Stimulated activated CD4-positive, alpha-beta T cell treated with anti-CD3 and anti-CD28 coated beads, Interleukin-4, amount 100 ng/mL, for 24 hours (primary cell): ENCODE measurements around the gene DCAF15.

ENCODE experiments used
- DNase-seq: peaks from one replicate; pipeline ENCODE4 v3.0.0-alpha.2; 2020

Gene DCAF15

DNA sequence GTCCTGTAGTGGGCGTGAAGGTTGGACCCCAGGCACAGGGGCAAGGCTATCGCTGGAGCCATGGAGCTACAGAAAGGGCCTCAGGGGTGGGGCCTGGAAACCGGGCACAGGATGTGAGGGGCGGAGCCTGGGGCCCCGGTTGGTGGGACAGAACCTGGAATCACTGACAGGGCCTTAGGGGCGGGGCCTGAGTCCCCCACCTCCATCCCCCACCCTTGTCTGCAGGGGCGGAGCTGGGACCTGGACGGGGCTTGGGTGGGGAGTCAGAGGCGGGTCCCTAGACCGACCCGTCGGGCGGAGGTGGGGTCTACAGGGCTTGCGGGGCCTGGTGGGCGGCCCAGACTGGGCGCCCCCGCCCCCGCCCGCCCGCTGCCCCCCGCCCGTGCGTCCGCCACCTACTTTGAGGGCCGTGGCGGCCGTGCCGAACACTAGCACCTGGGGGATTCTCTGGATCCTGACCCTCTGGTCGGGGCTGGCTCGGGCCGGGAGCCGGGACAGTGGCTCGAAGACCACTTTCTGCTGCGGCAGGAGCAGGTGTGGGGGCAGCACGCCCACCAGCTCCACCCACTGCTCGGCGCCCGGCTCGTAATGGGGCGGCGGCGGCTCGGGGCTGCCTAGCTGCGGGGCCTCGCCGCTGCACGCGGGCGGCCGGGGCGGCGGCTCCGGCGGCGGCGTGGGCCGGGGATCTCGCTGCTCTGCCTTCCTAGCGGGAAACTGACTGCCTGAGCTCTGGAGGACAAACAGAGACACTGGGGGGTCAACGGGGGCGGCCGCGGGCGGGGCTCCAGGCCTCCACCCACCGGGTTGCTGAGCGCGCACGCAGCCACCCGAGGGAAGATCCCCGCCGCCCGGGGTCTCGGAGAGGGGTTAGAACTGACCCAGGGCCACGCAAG lies 26.3 kb downstream of the DCAF15 start:
- DNase-seq = no peak

DNA sequence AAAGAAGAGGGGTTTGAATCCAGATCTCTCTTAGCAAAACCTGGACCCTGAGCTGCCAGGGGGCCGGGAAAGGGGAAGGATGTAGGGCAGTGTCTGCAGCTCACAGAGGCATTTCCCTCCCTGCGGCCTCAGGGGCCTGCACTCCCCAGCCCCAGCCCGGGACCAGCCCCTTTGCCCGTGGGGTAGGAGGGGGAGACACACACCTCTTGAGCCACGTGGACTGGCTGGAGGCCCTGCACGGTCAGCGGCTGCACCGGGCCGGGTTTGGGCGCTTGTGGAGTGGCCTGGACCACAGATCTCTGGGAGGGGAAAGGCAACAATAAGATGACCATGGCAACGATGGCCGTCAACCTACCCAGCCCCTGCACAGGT lies 26.9 kb downstream of the DCAF15 start:
- no peak for DNase-seq

DNA sequence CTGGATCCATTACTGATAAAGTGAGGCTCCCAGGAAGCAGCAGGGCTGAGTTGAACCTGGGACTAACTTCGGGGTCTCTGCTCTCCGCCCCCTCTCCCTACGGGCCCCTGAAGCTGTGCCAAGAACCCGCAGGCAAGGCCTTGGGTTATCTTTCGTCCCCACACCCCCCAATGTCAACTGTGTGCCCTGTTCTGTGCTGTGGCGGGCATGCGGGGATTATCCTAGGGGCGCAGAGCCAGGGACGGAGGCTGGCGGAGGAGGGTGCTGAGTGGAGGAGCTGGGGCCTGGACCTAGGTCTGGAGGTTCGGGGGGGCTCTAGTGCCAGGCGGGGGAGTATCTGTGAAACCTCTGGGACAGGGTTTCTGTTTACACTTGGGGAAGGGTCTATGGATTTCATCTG lies 27.4 kb downstream of the DCAF15 start:
- DNase-seq = no peak

DNA sequence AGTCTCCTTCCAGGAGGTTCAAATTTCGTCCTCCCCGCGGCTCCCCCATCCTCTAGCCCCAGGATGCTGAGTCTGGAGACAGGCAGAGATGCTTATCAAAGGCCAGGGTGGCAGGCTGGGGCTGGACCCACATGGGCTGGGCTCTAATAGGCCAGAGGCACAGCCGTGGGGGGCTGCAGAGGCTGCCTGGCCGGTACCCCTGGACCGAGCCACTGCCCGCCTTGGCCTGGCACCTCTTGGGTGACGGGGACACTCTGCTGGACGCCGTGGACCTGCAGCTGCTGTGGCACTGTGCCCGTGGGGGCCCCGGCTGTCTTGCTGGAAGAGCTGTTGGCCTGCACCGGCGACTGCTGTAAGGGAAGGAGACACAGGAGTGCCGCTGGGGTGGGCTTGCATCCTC lies 28.0 kb downstream of the DCAF15 start:
- DNase-seq = no peak

DNA sequence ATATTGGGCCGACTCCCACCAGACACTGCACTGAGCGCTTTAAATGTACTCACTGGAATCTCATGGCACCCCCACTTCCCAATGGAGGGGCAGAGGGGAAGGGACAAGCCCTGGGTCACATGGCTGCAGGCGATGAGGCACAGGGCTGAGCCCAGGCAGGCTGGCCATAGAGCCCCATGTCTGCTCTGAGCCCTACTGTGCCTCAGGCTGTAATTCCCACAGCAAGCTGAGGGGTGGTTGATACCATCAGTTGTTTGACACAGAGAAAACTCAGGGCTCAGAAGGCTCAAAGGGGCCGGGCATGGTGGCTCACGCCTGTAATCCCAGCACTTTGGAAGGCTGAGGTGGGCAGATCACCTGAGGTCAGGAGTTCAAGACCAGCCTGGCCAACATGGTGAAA lies 28.7 kb downstream of the DCAF15 start:
- no peak for DNase-seq

DNA sequence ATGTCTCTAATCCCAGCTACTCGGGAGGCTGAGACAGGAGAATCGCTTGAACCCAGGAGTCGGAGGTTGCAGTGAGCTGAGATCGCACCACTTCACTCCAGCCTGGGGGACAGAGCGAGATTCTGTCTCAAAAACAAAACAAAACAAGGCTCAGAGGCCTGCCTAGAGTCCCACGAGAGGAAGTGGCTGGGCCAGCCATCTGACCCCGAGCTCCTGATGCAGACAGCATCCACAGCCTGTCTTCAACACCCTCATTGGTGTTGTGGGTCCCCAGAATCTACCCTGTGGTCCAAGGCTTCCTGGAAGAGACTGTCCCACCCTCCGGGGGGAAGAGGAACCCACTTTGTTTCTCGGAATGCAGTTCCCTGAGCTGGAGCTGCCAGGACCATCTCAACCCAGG lies 29.2 kb downstream of the DCAF15 start:
- no peak for DNase-seq

DNA sequence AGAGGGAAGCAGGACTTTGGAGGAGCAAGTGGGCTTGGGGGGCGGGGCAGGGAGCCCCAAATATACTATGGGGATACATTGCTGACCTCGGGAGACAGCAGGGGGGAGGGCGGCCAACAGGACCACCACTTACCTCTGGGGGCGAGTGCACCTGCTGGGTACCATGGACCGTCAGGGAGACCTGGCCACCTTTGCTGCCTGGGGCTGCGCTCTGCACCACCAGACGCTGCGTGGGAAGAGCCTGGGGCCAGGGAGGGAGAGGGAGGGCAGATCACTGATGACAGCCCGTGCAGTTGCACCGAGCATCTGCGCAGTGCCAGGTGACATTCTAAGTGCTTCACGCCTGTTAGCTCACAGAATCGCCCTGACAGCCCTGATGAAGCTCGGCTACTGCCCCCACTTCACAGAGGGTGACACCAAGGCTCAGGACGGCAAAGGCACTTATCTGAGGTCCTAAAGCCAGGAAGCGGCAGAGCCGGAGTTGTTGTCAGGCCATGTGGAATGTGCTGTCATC lies 29.7 kb downstream of the DCAF15 start:
- no peak for DNase-seq

DNA sequence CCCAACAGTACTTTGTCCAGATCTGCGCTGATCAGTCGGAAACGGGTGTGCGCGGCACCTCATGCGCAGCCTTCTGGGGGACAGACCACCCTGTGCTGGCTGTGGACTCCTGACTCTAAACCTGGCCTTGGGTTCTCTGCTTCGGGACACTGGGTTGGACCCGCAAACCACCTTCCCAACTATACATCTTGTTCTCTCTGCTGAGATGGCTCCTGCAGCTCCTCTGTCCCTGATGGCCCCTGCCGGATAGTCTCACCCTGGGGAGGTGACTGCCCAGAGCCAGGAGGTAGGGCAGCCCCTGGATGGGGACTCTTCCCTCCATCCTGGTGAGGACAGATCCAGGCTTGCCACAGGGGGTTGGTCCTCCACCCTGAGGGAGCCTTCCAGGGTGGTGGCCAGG lies 30.5 kb downstream of the DCAF15 start:
- no peak for DNase-seq

DNA sequence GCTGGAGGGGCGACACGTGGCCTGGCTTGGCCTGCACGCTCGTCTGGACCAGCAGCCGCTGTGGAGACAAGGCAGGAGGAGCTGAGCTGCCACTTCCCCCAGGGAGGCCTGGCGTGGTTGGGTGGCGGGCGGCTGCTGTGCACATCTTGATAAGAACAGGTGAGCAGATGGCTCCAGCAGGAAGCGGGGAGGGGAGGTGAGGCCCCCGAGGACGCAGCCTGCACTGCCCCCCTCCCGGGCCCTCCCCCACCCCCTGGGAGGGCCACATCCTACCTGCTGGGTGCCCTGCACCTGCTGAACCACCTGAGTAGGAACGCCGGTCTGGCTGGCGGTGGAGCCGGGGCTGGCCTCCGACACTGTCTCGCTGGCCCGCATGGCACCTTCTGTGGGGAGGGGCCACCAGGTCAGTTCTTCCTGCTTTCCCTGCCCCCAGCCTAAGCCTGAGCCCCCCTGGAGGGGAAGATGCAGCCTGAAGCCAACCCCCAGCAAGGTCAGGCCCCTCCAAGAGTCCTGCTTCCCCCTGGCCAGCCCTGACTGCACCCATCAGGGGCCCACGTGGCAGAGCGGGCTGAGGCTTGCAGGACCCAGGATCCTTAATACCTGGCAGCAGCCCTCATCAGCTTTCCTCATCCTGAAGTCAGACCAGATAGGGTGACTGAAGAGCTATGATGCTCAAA lies 31.0 kb downstream of the DCAF15 start:
- DNase-seq = no peak

DNA sequence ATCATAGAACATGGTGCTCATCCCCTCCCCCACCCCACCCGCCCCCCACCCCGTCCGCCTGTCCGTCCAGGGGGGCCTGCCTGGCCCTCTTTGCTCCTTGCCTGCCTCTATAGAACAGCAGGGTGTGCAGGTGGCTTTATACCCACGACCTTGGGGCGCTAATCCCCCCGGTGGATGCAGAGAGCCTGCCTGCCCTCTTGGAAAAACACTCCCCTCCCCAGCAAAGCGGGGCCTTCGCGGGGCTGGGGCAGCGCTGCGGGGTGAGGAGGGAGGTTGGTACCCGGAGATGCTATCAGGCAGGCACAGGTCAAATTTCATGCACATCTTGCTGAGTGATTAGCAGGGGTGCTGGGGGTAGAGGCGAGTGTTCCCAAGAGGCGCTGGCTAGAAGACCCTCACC lies 31.9 kb downstream of the DCAF15 start:
- no peak for DNase-seq

DNA sequence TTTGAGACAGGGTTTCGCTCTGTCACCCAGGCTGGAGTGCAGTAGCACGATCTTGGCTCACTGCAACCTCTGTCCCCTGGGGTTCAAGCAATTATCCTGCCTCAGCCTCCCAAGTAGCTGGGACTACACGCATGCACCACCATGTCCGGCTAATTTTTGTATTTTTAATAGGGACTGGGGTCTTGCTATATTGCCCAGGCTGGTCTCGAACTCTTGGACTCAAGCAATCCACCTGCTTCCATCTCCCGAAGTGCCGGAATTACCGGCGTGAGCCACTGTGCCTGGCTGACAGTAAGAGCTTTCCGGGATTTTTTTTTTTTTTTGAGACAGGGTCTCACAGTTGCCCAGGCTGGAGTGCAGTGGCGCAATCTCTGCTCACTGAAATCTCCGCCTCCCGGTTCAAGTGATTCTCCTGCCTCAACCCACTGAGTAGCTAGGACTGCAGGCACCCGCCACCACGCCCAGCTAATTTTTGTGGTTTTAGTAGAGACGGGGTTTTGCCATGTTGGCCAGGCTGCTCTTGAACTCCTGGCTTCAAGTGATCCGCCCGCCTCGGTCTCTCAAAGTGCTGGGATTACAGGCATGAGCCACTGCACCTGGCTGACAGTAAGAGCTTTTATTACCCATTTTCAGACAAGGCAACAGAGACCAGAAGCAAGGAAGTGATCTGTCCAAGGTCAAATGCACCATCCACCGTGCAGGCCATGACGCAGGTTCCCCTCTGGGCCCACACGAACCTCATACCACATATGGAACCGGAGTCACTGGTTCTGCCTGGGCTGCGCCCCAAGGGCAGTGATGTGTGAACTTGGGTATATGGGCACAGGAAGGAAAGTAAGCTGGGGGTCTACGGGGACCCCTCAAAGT lies 32.8 kb downstream of the DCAF15 start:
- no peak for DNase-seq

DNA sequence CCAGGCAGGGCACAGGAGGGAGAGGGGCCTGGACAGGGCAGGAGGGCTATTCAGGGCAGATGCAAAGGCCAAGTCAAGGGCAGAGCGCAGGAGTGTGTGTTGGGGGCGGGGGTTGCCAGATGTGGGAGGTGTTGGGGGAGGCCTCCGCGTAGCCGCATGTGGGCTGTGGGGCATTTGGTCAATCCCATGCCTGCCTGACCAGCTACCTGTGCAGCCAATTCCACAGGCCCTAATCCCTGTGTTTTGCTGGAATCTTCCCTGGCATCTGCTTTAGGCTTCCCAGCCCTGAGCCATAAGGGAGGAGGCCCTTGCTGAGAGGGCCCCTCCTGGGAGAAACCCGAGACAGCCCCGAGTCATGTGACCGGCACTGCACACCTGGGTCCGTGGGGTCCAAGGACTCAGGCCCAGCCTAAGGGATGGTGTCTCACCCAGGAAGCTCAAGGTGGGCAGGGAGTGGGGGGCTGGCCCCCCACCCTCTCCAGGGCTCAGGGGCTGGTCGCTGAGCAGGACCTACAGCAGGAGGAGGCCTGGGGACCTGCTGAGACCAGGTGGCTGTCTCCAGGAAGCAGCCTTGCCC lies 33.5 kb downstream of the DCAF15 start:
- no peak for DNase-seq

DNA sequence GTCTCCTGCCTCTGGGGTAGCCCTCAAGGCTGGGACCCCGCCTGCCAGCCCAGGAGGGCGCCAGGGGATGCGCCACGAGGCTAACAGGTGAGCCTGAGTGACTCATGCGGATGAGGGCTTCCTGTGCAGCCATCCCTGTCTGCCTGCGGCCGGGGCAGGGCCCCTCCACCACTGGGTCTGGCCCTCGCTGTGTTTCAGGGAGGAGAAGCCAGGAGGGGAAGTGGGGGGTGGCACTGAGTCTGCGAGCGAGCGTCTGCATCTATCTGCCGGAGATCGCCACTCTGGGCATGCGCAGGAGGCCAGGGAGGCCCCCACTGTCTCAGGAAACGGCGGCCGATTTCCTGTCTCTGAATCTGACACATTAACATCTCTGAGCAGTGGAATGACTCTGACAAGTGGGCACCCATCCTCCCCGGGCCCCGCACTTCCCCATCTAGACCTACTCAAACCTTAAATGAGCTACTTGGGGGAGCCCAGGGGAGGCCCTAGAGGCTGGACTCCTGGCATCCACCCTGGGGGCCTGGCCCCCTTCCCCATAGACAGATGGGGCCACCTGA lies 34.1 kb downstream of the DCAF15 start:
- DNase-seq = peak; percentile 99

DNA sequence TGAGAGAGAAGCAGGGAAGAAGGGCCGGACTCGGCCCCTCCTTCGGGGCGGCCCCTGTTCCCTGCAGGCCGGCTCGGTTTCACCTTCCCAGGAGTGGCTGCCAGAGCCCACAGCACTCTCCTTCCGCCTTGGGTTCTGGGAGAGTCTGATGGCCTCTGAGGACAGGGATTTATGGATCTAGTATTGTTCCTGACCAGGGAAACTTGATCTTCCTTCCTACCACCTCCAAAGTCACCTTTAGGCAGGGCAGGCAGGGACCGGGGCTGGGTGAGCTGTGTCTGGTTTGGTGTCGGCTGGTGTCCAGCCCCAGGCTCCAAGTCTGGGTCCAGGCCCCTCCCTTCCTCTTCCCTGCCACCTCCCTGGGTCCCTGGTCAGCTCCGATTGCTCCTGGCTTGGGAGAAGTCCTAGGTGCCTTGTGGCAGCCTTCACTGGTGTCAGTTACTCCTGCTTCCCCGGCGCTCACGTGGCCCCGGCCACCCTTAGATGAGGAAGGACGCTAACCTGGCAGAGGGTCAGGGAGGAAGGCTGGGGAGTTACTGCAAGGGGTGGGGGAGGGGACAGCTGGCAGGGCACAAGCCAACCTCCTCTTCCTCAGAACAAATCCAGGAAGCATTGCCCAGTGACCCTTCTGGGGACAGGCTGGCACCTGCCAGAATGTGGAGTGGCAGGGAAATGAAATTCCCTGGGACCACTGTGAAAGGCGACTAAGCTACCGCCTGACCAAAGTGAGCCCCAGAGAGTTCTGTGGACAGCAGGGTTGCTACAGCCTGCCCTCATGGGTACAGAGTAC lies 35.0 kb downstream of the DCAF15 start:
- DNase-seq = no peak

DNA sequence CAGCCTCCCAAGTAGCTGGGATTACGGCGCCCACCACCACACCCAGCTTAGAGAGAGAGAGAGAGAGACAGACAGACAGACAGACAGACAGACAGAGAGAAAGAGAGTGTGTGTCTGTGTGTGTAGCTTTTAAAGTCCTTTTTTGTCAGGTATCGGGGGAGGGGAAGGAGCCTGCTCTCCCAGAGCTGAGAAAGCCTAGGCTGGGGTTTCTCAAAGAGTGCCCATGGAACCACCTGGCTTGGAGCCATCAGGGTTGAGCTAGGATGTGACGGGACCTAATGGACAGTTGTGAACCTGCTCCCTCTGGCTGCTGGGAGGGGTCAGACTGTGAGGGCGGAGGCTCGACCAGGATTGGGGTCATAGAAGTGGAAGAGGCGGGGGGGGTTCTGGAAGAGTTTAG lies 37.2 kb downstream of the DCAF15 start:
- DNase-seq = no peak

DNA sequence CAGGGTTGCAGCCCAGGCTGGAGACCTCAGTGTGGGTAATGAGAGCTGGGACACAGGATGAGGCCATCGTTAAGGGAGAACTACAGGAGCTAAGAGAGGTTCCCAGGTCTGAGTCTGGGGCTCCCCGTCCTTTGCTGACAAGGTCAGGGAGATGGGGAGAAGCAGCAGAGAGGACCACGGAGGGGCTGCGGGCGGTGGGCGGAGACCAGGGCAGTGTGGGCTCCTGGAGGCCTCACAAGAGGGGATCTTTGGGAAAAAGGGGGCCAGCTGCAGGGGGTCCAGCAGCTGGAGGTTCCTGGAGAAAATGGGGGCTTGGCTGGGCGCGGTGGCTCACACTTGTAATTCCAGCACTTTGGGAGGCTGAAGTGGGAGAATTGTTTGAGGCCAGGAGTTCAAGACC lies 37.8 kb downstream of the DCAF15 start:
- no peak for DNase-seq

DNA sequence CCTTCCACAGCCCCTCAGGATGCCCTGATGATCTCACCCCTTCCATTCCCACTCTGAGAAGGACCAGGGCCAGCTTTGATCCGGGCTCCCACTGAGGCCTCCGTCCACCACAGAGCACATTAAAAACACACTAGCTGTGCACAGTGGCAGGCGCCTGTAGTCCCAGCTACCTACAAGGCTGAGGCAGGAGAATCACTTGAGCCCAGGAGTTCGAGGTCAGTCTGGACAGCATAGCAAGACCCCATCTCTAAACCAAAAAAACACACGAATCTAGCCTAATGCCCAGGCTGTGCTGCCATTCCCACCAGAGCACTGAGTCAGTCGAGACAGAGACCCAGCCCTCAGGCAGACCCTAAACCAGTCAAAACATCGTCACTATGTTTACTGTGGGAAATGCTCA lies 39.7 kb downstream of the DCAF15 start:
- no peak for DNase-seq

DNA sequence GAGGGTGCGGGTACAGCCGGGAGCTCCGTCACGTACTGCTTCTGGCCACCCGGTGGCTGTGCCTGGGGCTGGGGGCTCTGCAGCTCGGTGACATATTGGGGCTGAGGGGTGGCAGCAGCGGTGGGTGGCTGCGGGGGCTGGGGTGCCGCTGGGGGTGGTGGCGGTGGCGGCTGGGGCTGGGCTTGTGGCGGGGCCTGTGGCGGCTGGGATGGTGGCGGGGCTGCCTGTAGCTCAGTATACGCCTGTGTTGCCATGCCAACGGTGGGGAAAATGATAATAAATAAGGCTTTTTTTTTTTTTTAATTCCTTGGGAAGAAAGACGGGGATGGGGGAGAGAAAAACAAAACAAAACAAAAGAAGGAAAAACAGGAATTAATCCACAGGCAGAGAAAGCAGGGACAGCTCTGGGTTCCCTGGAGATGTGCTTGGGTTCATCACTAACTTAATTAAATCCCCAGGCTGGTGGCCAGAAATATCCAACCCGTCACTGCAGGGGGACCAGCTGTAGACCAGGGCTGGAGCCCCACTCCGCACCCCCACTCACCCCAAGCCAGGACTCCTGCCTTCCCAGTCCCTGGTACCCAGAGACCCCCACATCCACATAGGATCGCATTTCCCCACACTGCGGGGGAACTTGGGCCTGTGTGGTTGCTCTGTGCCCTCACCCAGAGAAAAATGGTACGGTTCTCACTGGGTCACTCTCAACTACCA lies 41.4 kb downstream of the DCAF15 start:
- no peak for DNase-seq

DNA sequence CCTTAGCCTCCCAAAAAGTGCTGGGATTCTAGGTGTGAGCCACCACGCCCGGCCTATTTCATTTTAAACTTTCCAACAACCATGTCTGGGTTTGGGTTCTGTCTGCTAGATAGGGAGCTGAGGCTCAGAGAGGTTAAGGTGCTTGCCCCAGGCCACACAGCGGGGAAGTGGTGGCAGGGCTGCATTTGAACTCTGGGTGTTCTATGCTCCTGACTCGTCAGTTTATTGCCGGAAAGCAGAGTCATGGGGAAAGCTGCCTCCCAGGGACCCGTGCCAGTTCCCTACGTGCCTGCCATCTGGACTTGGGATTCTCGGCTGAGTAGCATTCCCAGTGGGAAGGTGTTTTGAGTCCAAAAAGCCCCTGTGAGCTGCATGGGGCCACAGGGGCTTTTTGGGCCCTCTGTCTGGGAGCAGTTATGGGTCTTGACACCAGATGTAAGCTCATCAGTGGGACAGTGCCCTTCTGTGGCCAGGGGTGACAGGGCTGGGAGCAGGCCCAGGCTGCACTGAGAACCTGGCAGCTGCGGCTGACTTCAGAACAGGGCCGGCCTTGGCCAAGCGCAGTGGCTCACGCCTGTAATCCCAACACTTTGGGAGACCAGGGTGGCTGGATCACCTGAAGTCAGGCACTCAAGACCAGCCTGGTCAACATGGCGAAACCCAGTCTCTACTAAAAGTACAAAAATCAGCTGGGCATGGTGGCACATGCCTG lies 42.9 kb downstream of the DCAF15 start:
- DNase-seq = no peak
